Coronary artery (tissue), 2 donors: ENCODE results near the gene SHMT2.

Experiments
- DNase-seq: peaks from one replicate; pipeline ENCODE4 v3.0.0-alpha.2; 2017; ENCODE audit warnings: low spot score
- H3K27ac ChIP-seq, 2 donors: fragments of 200-600 bp; sonication (generic); one replicate each; pipeline ENCODE4 v1.5.1; 2016 to 2019
- H3K4me3 ChIP-seq: fragments of 200-600 bp; sonication (generic); 2 replicates; pipeline ENCODE4 v1.5.1; 2016; ENCODE audit warnings: mild to moderate bottlenecking, moderate library complexity
- CTCF ChIP-seq: fragments of 200-600 bp; sonication (generic); IDR thresholded peaks from one replicate; pipeline ENCODE4 v1.5.1; 2019; ENCODE audit warnings: antibody characterized with exemption

Gene SHMT2

GRCh38 chr12:57213763-57214397 is 15.6 kb upstream of the SHMT2 start:
- no peak for TF ChIP-seq CTCF
- Histone ChIP-seq H3K27ac (peak overlapping the region in 1 of 2 donors; percentile 39), H3K4me3 (no peak overlapping the region)
- DNase-seq = no peak

GRCh38 chr12:57214398-57214781 is 15.1 kb upstream of the SHMT2 start:
- no peak for DNase-seq
- TF ChIP-seq CTCF = peak; percentile 54
- H3K4me3 ChIP-seq = no peak overlapping the region
- no peak overlapping the region for H3K27ac ChIP-seq

- H3K27ac ChIP-seq = no peak overlapping the region
- no peak for TF ChIP-seq CTCF
- H3K4me3 ChIP-seq = no peak overlapping the region
- DNase-seq = no peak
These were observed 14.4 kb upstream of the SHMT2 start for GRCh38 chr12:57215065-57215464.

GRCh38 chr12:57215668-57216013 is 13.9 kb upstream of the SHMT2 start:
- TF ChIP-seq CTCF = no peak
- no peak for DNase-seq
- no peak overlapping the region for H3K4me3 ChIP-seq
- H3K27ac ChIP-seq = no peak overlapping the region

- peak within 1 kb of the TSS; percentile 76 for H3K4me3 ChIP-seq
- TF ChIP-seq CTCF = no peak
- no peak for DNase-seq
- H3K27ac ChIP-seq = no peak within 1 kb of the TSS
These were observed 13.2 kb upstream of the SHMT2 start, which contains the start of gene NXPH4 for GRCh38 chr12:57216014-57216911. NXPH4 (plus strand) TSS chr12:57216794; CDS start chr12:57216970, 176 bp downstream.

- H3K4me3 ChIP-seq = peak overlapping the region; percentile 76
- DNase-seq = no peak
- H3K27ac ChIP-seq = no peak overlapping the region
- TF ChIP-seq CTCF = no peak
These were observed 12.3 kb upstream of the SHMT2 start for GRCh38 chr12:57216921-57217879.
